H1 (cell line): Measurements from ENCODE around the gene PPIF.

Source experiments
- GABPA ChIP-seq: IDR thresholded peaks from 2 replicates; pipeline ENCODE4 v1.6.1; 2011; ENCODE audit warnings: mild to moderate bottlenecking, low read length, moderate library complexity, borderline replicate concordance; ENCODE audit not compliant: insufficient read depth
- HDAC2 ChIP-seq, 2 experiments: fragments of 300-600 bp in 1 of 2; sonication (generic) in 1 of 2; IDR thresholded peaks; 2 replicates each; pipeline ENCODE4 v1.6.1; 2011 to 2012; ENCODE audit warnings: low read depth in 2 of 2, low read length in 2 of 2, mild to moderate bottlenecking in 2 of 2, moderate library complexity in 2 of 2, borderline replicate concordance in 1 of 2, inconsistent platforms in 1 of 2
- JUND ChIP-seq: IDR thresholded peaks from 2 replicates; pipeline ENCODE4 v1.6.1; 2011; ENCODE audit warnings: mild to moderate bottlenecking, improper control_type of control experiment, low read length
- POLR2AphosphoS5 ChIP-seq: IDR thresholded peaks from 2 replicates; pipeline ENCODE4 v1.6.1; 2011; ENCODE audit warnings: low read depth, low read length
- SIN3A ChIP-seq, 2 experiments: IDR thresholded peaks in 1 of 2; conservative IDR thresholded peaks in 1 of 2; 2 replicates each; pipeline ENCODE4 v1.6.1; 2011 to 2012; ENCODE audit warnings: low read length in 2 of 2, improper control_type of control experiment in 1 of 2, low read depth in 1 of 2, mild to moderate bottlenecking in 1 of 2
- YY1 ChIP-seq: IDR thresholded peaks from 2 replicates; pipeline ENCODE4 v1.6.1; 2011; ENCODE audit warnings: low read depth, mild to moderate bottlenecking, low read length
- ZNF274 ChIP-seq: IDR thresholded peaks from 2 replicates; pipeline ENCODE4 v1.7.0; 2012; ENCODE audit warnings: low read length, borderline replicate concordance; ENCODE audit errors: extremely low read depth
- TF ChIP-seq, protein P1 (sequence below), 3 experiments: IDR thresholded peaks; 1 replicate in 2 of 3; 2 replicates in 1 of 3; pipeline versions ENCODE4 v1.5.1 to v1.6.1; 2011; ENCODE audit warnings: low read length in 3 of 3, mild to moderate bottlenecking in 3 of 3, inconsistent platforms in 2 of 3, low read depth in 1 of 3, moderate library complexity in 1 of 3; ENCODE audit not compliant: insufficient read depth in 1 of 3; ENCODE audit errors: control extremely low read depth in 1 of 3

DNA sequence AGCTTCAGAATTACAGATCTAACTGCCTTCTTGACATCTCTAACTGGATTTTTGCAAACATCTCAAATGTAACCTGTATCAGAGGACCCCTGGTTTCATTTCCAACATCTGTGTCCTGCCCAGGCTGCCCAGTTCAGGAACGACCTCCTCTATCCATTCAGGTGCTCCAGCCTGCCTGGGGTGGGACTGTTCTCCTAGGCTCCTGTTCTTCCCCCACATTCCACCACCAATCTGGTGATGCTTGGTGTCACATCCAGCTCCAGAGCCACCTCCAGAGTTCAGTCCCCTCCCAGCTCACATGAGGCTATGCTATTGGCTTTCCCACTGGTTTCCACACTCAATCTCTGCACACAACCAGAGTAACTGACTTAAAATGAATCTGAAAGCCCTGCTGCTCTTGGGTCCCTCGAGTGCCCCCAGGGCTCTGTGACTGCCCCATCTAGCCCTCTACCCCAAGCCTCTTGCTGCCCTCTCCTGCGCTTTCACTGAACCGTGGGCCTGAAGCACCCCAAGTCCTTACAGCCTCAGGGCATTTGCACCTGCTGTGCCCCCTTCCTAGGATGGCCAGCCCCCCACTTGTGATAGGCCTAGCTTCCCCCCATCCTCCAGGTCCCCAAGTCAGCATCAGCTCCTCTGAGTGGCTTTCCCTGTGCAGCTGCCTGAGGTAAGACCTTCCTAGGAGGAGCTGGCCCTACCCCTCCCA lies 46.1 kb downstream of the PPIF start:
- TF ChIP-seq YY1: no peak
- TF ChIP-seq POLR2AphosphoS5: no peak
- TF ChIP-seq JUND: no peak
- no peak for TF ChIP-seq ZNF274
- no peak for TF ChIP-seq SIN3A (conservative IDR thresholded peaks at IDR 0.05 in 1 of 2, IDR thresholded peaks at IDR 0.05 in 1 of 2; ENCODE audit: low read depth in 1 of 2, low read length in 2 of 2)
- no peak for TF ChIP-seq GABPA
- TF ChIP-seq, protein P1, sequence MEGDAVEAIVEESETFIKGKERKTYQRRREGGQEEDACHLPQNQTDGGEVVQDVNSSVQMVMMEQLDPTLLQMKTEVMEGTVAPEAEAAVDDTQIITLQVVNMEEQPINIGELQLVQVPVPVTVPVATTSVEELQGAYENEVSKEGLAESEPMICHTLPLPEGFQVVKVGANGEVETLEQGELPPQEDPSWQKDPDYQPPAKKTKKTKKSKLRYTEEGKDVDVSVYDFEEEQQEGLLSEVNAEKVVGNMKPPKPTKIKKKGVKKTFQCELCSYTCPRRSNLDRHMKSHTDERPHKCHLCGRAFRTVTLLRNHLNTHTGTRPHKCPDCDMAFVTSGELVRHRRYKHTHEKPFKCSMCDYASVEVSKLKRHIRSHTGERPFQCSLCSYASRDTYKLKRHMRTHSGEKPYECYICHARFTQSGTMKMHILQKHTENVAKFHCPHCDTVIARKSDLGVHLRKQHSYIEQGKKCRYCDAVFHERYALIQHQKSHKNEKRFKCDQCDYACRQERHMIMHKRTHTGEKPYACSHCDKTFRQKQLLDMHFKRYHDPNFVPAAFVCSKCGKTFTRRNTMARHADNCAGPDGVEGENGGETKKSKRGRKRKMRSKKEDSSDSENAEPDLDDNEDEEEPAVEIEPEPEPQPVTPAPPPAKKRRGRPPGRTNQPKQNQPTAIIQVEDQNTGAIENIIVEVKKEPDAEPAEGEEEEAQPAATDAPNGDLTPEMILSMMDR (IDR thresholded peaks at IDR 0.05; ENCODE audit: control extremely low read depth in 1 of 3, insufficient read depth in 1 of 3, low read depth in 1 of 3, low read length in 3 of 3): no peak
- TF ChIP-seq HDAC2 (IDR thresholded peaks at IDR 0.05; ENCODE audit: borderline replicate concordance in 1 of 2, low read depth in 2 of 2, low read length in 2 of 2): no peak
